RKO (cell line): Measurements from ENCODE around the gene SIRT7.
"Not testable (repeated sequence)": the region's sequence is repeated elsewhere in the genome, so short reads cannot be mapped to it uniquely, and the experiment has no call there.

ENCODE experiments used
- DNase-seq: peaks from one replicate; pipeline ENCODE4 v3.0.0-alpha.2; 2016; ENCODE audit warnings: low spot score

The SIRT7 gene

GRCh38 chr17:81920612-81921536 lies 2.9 kb upstream of the SIRT7 start:
- no peak for DNase-seq

GRCh38 chr17:81918832-81919545 lies 1.0 kb upstream of the SIRT7 start:
- no peak for DNase-seq

GRCh38 chr17:81918333-81918669 lies 325 bp upstream of the SIRT7 start:
- not testable (repeated sequence) for DNase-seq

GRCh38 chr17:81916234-81917001 lies 1.6 kb downstream of the SIRT7 start:
- DNase-seq: peak; percentile 96

- no peak for DNase-seq
Observed at GRCh38 chr17:81915331-81915730, 2.6 kb downstream of the SIRT7 start.

- DNase-seq: no peak
Observed at GRCh38 chr17:81914103-81914850, 3.7 kb downstream of the SIRT7 start.

- no peak for DNase-seq
Observed at GRCh38 chr17:81913394-81914102, 4.4 kb downstream of the SIRT7 start.

- DNase-seq: no peak
Observed at GRCh38 chr17:81912441-81913309, 5.3 kb downstream of the SIRT7 start.

GRCh38 chr17:81911969-81912368 lies 6.0 kb downstream of the SIRT7 start:
- no peak for DNase-seq

- DNase-seq: peak; percentile 83
Observed at GRCh38 chr17:81911277-81911961, 6.6 kb downstream of the SIRT7 start, which contains the start of gene PCYT2. PCYT2 (minus strand) TSS chr17:81911399; CDS start chr17:81911355, 44 bp downstream.

- DNase-seq: no peak
Observed at GRCh38 chr17:81910840-81911276, 7.1 kb downstream of the SIRT7 start.

- peak; percentile 63 for DNase-seq
Observed at GRCh38 chr17:81909966-81910839, 7.8 kb downstream of the SIRT7 start.

GRCh38 chr17:81909231-81909630 lies 8.7 kb downstream of the SIRT7 start:
- no peak for DNase-seq

GRCh38 chr17:81908793-81909192 lies 9.2 kb downstream of the SIRT7 start:
- DNase-seq: no peak

GRCh38 chr17:81907219-81908145 lies 10.5 kb downstream of the SIRT7 start:
- DNase-seq: no peak

GRCh38 chr17:81906476-81907218 lies 11.3 kb downstream of the SIRT7 start:
- no peak for DNase-seq
